ENCODE data around the gene CXCL14. TPM values are rescaled to one million over a fixed set of nuclear protein-coding genes. Genes with fewer than 3 reads are reported as not detected.

The CXCL14 gene
- total and polyA plus RNA-seq, 2 of the 13 experiments (the other 11 are each of a cell fraction or from before 2014, with no cell fraction given): not detected

DNA sequence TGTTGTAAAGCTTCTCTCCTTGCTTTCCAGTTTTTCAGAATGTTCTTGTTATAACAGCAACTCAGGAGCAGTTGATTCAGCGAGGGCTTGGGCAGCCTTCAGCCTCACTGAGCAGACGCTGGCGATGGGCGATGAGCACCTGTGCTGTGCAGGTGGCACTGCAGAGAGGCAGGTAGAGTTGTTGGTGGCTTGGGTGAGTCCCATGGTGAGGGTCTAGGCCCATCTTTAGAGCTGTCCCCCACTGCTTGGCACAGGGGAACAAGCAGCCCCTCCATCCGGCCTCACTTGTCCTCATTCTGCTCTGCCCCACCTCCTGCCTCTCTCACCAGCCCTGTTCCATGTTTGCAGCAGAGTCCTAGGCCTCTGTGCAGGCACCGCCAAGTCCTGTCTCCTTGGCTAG, 6.1 kb upstream of the CXCL14 start:
- Histone ChIP-seq H3K9ac (ENCODE audit: insufficient read depth, low read depth, low read length) (no peak overlapping the region), H3K4me3 (replicated peaks in 1 of 3; ENCODE audit: insufficient read depth in 1 of 3, low read depth in 2 of 3, low read length in 3 of 3) (no peak overlapping the region), H4K20me1 (ENCODE audit: insufficient read depth, low read length) (no peaks in the 10 kb centered on the region), H3K79me2 (ENCODE audit: insufficient read depth, low read length) (no peaks in the 10 kb centered on the region), H3K36me3 (replicated peaks in 1 of 2; ENCODE audit: control insufficient read depth in 1 of 2, insufficient read depth in 2 of 2, low read length in 2 of 2) (no peaks in the 10 kb centered on the region), H3K27me3 (ENCODE audit: control insufficient read depth in 1 of 2, insufficient read depth in 2 of 2, low read length in 2 of 2) (peaks cover 0 to 14% of the 10 kb centered on the region in 2 experiments; a peak in 1 of 5 replicates), H2AFZ (ENCODE audit: low read length) (no peak overlapping the region), H3K4me2 (ENCODE audit: low read depth, low read length) (no peak overlapping the region), H3K27ac (ENCODE audit: extremely low read length, insufficient read depth, low read length) (no peak overlapping the region), H3K4me1 (ENCODE audit: insufficient read depth, low read length) (no peaks in the 10 kb centered on the region), H3K9me3 (ENCODE audit: low read length) (no peaks in the 10 kb centered on the region)
- POLR2A ChIA-PET: no interaction called here
- intact Hi-C loops (cut with micrococcal nuclease; ENCODE audit: unreplicated experiment) (no loop called here), in situ Hi-C loops (cut with HindIII; ENCODE audit: extremely low pct_ligation_motif_present, low pct_unique_long_range_greater_than_20kb) (no loop called here)
- CTCF ChIA-PET (ENCODE audit: low intra/inter-chr PET ratio, low total read pairs): no interaction called here
- BruUV-seq (replicated peaks): no TSS peak
- FAIRE-seq (no peak), ATAC-seq (no peak), DNase-seq (ENCODE audit: low spot score) (no peak)
- WGBS (ENCODE audit: low lambda C conversion rate): 39% methylated on average over 5 of the region's 6 CpGs
- TF ChIP-seq MAF1 (CRISPR knock-in tag; IDR thresholded peaks at IDR 0.05; ENCODE audit: borderline replicate concordance) (no peak), ZNF33A (CRISPR knock-in tag; IDR thresholded peaks at IDR 0.05; ENCODE audit: borderline replicate concordance) (no peak), ZSCAN29 (CRISPR knock-in tag; conservative IDR thresholded peaks at IDR 0.05) (no peak), SKI (IDR thresholded peaks at IDR 0.05; ENCODE audit: partially characterized antibody) (no peak), ZNF383 (CRISPR knock-in tag; IDR thresholded peaks at IDR 0.05; ENCODE audit: borderline replicate concordance) (no peak), TBP (CRISPR knock-in tag; IDR thresholded peaks at IDR 0.05) (no peak), IRX3 (CRISPR knock-in tag; IDR thresholded peaks at IDR 0.05; ENCODE audit: borderline replicate concordance, low read depth) (no peak), ZNF160 (CRISPR knock-in tag; IDR thresholded peaks at IDR 0.05) (no peak), HIVEP1 (CRISPR knock-in tag; IDR thresholded peaks at IDR 0.05) (no peak), RBM39 (IDR thresholded peaks at IDR 0.05; ENCODE audit: low read depth, low read length, poor library complexity, severe bottlenecking) (no peak), PITX1 (CRISPR knock-in tag; IDR thresholded peaks at IDR 0.05) (no peak), TOE1 (CRISPR knock-in tag; IDR thresholded peaks at IDR 0.05) (no peak), CENPT (CRISPR knock-in tag; IDR thresholded peaks at IDR 0.05; ENCODE audit: low read depth) (no peak)
- TF ChIP-seq, protein P1, sequence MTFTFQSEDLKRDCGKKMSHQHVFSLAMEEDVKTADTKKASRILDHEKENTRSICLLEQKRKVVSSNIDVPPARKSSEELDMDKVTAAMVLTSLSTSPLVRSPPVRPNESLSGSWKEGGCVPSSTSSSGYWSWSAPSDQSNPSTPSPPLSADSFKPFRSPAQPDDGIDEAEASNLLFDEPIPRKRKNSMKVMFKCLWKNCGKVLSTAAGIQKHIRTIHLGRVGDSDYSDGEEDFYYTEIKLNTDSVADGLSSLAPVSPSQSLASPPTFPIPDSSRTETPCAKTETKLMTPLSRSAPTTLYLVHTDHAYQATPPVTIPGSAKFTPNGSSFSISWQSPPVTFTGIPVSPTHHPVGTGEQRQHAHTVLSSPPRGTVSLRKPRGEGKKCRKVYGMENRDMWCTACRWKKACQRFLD (CRISPR knock-in tag; IDR thresholded peaks at IDR 0.05; ENCODE audit: borderline replicate concordance): no peak
- TF ChIP-seq, protein P2, sequence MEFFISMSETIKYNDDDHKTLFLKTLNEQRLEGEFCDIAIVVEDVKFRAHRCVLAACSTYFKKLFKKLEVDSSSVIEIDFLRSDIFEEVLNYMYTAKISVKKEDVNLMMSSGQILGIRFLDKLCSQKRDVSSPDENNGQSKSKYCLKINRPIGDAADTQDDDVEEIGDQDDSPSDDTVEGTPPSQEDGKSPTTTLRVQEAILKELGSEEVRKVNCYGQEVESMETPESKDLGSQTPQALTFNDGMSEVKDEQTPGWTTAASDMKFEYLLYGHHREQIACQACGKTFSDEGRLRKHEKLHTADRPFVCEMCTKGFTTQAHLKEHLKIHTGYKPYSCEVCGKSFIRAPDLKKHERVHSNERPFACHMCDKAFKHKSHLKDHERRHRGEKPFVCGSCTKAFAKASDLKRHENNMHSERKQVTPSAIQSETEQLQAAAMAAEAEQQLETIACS (CRISPR knock-in tag; IDR thresholded peaks at IDR 0.05): no peak

All from HepG2 (cell line).